ENCODE measurements around the gene TTC9C.

DNA sequence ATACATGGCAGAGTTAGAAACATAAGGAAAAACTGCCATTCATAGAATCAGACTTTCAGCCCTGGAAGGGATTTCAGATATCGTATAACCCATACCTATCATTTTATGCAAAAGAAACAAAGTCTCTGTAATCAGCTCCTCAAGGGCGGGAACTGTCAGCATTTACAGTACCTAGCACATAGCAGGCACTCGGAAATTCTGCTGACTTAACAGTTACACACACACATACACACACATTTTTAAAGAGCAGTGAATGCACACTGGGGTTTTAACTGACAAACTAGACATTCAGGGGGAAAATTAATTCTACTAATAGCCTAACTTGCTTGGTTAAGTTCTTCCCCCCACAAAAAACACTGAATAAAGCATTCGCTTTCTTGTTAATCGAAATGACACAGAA is 12.1 kb upstream of the TTC9C start:
- TF ChIP-seq TAF1 (IDR thresholded peaks at IDR 0.05; ENCODE audit: low read depth, low read length) (no peak), SPI1 (IDR thresholded peaks at IDR 0.05; ENCODE audit: low read depth, low read length) (no peak), POLR2A (IDR thresholded peaks at IDR 0.05; ENCODE audit: low read depth, low read length) (no peak), POLR2AphosphoS5 (IDR thresholded peaks at IDR 0.05; ENCODE audit: low read depth, low read length) (no peak), PAX5 (IDR thresholded peaks at IDR 0.05; ENCODE audit: insufficient read depth, low read length, severe bottlenecking) (no peak)
